ENCODE data around the gene LRRC72. TPM values are rescaled to one million over a fixed set of nuclear protein-coding genes. Genes with fewer than 3 reads are reported as not detected.
"Not testable (repeated sequence)": the region's sequence is repeated elsewhere in the genome, so short reads cannot be mapped to it uniquely, and the experiment has no call there.

Gene LRRC72
- total RNA-seq, 1 experiment from 2014 or later = not detected

DNA sequence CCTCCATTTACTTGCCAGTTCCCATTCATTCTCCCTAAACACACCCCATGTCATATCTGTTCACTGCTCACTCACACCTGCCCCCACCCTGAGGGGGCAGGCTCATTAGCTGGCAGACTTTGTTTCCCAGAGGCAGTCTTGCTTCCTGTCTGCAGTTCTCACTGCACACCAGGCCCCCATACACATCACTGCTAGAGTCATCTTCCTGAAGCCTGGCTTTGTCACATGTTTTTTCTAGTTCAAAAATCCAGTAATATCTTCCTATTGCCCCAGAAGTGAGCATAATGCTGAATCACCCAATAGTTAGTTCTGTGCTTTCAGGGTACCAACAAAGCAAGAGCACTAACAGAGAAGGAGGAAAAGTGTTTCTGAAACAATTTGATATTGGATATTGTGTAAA, 1.9 kb downstream of the LRRC72 start:
- no peak for DNase-seq (ENCODE audit: low spot score)

- no peak for DNase-seq (ENCODE audit: low spot score)
These were observed 3.1 kb downstream of the LRRC72 start for GRCh38 chr7:16529697-16530096.

DNA sequence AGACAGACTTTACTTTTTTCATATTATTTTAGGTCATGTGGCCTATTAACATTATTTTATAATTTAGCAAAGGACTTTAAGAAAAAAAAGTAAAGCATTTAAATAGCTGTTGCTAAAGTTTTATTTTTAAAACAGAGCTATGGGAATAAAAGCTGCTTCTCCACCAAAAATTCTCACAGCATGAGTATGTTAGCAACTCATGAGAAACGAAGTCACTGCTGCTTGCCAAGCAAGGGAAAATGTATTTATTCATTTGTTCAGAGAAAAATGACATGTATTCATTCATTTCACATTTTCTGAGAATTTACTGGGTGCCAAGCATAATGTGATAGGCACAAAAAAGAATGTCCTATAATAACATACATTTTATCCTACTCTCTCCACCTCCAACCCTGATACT, 5.1 kb downstream of the LRRC72 start:
- DNase-seq (ENCODE audit: low spot score) = no peak

- no peak for DNase-seq (ENCODE audit: low spot score)
These were observed 5.6 kb downstream of the LRRC72 start for GRCh38 chr7:16532272-16532671.

DNA sequence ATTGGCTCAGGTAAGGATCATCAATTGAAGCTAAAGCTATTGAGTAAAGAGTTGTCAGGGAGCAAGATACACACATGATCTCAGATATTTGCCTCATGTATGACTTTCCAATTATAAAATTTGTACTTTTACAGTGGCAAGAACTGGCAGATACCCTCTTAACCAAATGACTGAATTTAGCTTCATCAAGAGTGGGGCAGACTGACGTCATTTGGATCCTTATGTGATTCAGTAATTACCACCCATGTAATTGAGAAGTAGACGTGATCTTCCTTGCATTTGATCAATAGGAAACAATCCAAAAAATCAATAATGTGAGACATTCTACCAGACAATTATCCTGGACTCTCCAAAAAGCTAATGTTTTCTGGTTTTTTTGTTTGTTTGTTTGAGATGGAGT, 8.9 kb downstream of the LRRC72 start:
- no peak for DNase-seq (ENCODE audit: low spot score)

GRCh38 chr7:16540559-16540958, 13.9 kb downstream of the LRRC72 start:
- DNase-seq (ENCODE audit: low spot score) = not testable (repeated sequence)

GRCh38 chr7:16542401-16542800, 15.8 kb downstream of the LRRC72 start:
- DNase-seq (ENCODE audit: low spot score) = no peak

DNA sequence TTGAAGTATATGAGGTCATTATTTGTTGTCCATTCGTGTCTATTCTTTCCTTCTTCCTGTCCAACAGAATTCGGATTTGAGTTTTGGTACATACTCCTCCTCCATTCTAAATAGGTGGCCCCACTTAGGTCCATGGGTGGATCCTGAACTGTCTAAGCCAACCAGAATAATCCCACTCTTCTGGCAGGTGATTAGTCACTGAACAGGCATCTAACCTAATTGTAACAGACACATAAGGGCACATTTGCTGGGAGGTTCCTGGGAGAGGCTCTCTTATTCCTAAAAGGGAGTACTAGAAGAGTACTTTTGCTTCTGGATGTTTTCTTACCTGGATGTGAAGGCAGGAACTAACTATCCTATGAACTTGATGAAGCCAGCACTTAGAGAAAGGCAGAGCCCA, 16.8 kb downstream of the LRRC72 start:
- DNase-seq (ENCODE audit: low spot score) = no peak

DNA sequence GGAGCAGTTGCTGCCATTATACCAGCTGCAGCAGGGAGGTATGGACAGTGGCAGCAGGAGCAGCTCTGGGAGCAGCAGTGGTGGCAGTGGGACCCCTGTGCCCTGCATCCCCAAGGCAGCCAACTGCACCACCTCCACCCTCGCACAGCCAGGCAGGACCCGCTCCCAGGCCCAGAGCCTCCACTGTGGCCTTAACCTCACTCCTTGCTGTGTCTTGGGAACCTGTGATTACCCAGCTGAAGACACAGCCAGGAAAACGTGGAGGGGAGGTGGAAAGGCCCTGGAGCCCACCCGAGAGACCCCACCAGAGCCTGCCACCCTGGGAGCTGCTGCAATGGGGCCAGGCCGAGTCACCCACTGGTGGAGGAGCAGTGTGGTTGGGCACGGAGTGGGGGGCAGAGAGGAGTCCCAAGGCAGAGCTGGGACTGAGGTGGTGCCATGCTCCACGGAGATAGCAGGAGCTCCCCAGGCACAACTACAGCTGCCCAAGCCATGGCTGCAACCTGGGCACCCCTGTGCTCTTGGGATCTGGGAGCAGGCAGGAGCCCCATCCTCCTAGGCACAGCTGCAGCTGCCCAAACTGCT, 20.4 kb downstream of the LRRC72 start:
- DNase-seq (ENCODE audit: low spot score) = no peak

GRCh38 chr7:16548428-16548827, 21.8 kb downstream of the LRRC72 start:
- no peak for DNase-seq (ENCODE audit: low spot score)

DNA sequence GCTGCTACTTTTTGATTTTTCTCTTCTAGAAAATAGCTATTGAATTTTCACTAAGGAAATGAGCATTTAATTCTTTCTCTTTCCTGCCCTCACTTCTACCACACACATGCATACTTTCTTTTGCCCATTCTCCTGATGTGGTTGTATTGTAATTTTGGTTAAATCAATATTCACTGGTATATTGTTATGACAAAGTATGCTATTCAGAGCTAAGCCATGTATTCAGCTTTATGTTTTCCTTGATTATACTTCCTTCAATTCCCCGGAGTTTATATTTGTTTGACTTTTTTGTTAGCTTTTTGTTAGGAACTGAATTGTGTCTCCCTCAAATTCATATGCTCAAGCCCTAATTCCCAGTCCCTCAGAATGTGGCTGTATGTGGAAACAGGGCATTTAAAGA, 24.0 kb downstream of the LRRC72 start:
- no peak for DNase-seq (ENCODE audit: low spot score)

DNA sequence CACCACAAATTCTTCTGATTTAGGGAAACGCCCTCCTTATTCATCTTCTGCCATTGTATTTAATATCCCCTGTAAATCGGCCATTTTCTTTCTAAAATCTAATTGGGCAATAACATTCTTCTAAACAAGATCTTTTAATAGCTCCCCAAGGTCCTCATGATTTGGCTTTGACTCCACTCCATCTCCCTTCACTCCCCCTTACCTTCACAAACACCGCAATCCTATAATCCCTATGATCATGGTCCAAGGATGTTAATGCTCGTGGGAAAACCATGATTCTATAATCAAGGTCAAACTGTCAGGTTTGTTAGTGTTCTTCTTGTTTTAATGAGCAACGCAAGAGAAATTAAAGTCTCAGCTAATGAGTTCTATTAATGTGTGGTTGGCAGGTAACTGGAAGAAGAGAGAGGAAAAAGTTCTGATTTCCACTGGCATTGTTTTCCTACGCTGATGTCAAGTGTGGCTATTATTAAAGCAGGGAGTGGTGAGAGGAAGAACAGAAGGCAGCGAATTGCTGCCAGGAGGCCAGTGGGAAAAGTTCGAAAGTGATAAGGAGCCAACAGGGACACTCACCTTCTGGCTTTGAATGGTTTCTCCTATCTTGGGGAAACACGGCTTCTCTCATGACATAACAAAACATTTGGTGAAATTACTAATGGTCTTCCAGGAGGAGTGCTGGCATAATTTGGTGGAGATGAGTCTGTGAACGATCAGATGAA, 28.1 kb downstream of the LRRC72 start:
- DNase-seq (ENCODE audit: low spot score) = no peak

GRCh38 chr7:16556359-16556758, 29.7 kb downstream of the LRRC72 start:
- no peak for DNase-seq (ENCODE audit: low spot score)

- no peak for DNase-seq (ENCODE audit: low spot score)
These were observed 32.2 kb downstream of the LRRC72 start for GRCh38 chr7:16558761-16559302.

DNA sequence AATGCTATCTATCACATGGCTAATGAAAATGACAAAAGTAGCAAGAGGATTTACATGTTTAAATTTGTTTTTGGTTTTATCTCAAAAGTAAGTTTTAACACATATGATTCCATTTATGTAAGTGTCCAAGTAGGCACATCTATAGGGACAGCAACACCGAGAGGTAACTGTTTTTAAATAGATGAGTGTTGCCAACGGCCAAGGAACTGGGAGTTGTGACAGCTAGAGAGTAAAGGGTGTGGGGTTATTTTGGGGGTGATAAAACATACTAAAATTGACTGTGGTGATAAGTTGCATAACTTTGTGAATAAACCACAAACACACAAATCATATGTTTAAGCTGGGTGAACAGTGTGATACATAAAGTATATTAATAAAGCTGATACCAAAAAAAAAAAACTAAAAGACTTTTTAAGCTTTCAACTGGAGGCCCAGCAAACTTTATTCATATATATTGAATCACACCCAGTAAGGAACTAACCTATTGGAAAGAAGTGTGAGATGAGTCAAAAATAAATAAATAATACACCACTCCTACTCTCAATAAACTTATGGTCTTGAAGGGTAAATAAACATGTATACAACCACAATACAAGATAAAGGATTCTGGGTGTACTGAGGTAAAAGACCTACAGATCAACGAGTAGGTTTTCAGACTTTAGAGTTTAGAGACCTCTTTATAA, 33.0 kb downstream of the LRRC72 start:
- no peak for DNase-seq (ENCODE audit: low spot score)

- no peak for DNase-seq (ENCODE audit: low spot score)
These were observed 35.3 kb downstream of the LRRC72 start for GRCh38 chr7:16561943-16562342.

DNA sequence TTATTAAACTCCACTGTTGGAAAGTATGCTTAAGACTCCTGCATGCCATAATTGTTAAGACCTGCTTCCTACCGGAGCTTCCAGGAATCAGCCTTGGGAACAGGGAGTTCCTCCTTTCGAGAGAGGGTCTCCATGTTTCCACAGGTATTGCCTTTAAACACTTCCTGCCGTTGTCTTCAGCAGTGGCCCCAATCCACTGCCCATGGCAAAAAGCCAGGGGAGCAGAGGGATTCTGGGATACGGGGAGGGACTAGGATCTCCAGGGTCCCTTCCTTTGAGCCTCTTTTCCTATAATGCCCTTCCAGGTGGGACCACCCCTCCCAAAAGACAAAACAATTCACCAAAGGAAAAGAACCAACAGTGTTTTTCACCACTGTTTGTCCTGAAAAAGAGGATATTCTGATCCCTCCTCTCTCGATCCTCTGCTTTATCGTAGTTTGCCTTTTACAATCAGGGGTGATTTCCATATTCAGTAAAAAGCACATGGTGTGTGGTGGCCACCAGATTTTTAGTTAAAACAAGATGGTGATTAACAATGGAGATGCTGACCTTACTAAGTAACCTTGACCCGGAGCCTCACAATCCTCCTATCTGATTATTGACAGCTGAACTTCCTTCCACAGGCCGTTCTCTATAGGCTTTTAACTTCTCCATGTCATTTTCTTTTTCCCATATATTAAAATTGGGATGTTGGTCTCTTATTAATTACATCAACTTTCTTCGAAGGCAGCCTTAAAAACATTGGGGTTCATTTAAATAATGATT, 36.0 kb downstream of the LRRC72 start:
- DNase-seq (ENCODE audit: low spot score) = no peak

- DNase-seq (ENCODE audit: low spot score) = no peak
These were observed 36.8 kb downstream of the LRRC72 start for GRCh38 chr7:16563281-16564022.

- DNase-seq (ENCODE audit: low spot score) = no peak
These were observed 37.4 kb downstream of the LRRC72 start for GRCh38 chr7:16564023-16564380.

GRCh38 chr7:16564909-16565426, 38.3 kb downstream of the LRRC72 start:
- DNase-seq (ENCODE audit: low spot score) = peak; percentile 77

DNA sequence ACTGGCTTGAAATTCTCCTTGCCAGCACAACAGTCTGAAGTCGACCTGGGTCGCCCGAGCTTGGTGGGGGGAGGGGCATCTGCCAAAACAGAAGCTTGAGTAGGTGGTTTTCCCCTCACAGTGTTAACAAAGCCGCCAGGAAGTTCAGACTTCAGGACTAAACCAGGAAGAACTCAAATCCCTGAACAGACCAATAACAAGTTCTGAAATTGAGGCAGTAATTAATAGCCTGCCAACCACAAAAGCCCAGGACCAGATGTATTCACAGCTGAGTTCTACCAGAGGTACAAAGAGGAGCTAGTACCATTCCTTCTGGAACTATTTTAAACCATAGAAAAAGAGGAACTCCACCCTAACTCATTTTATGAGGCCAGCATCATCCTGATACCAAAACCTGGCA, 45.3 kb downstream of the LRRC72 start:
- DNase-seq (ENCODE audit: low spot score) = no peak
